KMS-11 (cell line): ENCODE measurements around the gene OR6J1.

Experiments
- H2AFZ ChIP-seq: fragments of 200-600 bp; sonication (generic); 2 replicates; pipeline ENCODE4 v1.6.1; 2016; ENCODE audit warnings: antibody characterized with exemption, mixed run types, low read depth
- H3K27ac ChIP-seq: fragments of 200-600 bp; sonication (generic); 2 replicates; pipeline ENCODE4 v1.6.1; 2016; ENCODE audit warnings: mild to moderate bottlenecking, mixed run types
- H3K27me3 ChIP-seq: fragments of 200-600 bp; sonication (generic); 2 replicates; pipeline ENCODE4 v1.6.1; 2017; ENCODE audit warnings: mild to moderate bottlenecking, low read depth, mixed run types, moderate library complexity; ENCODE audit not compliant: insufficient read depth
- H3K36me3 ChIP-seq: fragments of 200-600 bp; sonication (generic); 2 replicates; pipeline ENCODE4 v1.6.1; 2017; ENCODE audit warnings: mild to moderate bottlenecking, mixed run types; ENCODE audit not compliant: insufficient read depth
- H3K4me1 ChIP-seq: fragments of 200-600 bp; sonication (generic); 2 replicates; pipeline ENCODE4 v1.6.1; 2016; ENCODE audit warnings: mild to moderate bottlenecking, low read depth, mixed run types; ENCODE audit not compliant: poor library complexity, severe bottlenecking
- H3K4me2 ChIP-seq: fragments of 200-600 bp; sonication (generic); 2 replicates; pipeline ENCODE4 v1.7.0; 2016; ENCODE audit warnings: mild to moderate bottlenecking, mixed run types
- H3K4me3 ChIP-seq: fragments of 200-600 bp; sonication (generic); IDR thresholded peaks from 2 replicates; pipeline ENCODE4 v1.6.1; 2017; ENCODE audit warnings: low read depth, low read length, mixed read lengths; ENCODE audit not compliant: insufficient read depth
- H3K79me2 ChIP-seq: fragments of 200-600 bp; sonication (generic); 2 replicates; pipeline ENCODE4 v1.6.1; 2016; ENCODE audit warnings: low read depth, mixed run types; ENCODE audit not compliant: insufficient read depth
- H3K9ac ChIP-seq: fragments of 200-600 bp; sonication (generic); 2 replicates; pipeline ENCODE4 v1.6.1; 2016; ENCODE audit warnings: mild to moderate bottlenecking, mixed run types
- H4K20me1 ChIP-seq: fragments of 200-600 bp; sonication (generic); 2 replicates; pipeline ENCODE4 v1.6.1; 2016; ENCODE audit warnings: mild to moderate bottlenecking, mixed run types; ENCODE audit not compliant: insufficient read depth
- TF ChIP-seq, protein P1 (sequence below): fragments of 200-600 bp; sonication (generic); conservative IDR thresholded peaks from 2 replicates; pipeline ENCODE4 v1.6.1; 2017; ENCODE audit warnings: low read depth, mild to moderate bottlenecking, antibody characterized with exemption, low read length, moderate library complexity, mixed read lengths

OR6J1 gene

DNA sequence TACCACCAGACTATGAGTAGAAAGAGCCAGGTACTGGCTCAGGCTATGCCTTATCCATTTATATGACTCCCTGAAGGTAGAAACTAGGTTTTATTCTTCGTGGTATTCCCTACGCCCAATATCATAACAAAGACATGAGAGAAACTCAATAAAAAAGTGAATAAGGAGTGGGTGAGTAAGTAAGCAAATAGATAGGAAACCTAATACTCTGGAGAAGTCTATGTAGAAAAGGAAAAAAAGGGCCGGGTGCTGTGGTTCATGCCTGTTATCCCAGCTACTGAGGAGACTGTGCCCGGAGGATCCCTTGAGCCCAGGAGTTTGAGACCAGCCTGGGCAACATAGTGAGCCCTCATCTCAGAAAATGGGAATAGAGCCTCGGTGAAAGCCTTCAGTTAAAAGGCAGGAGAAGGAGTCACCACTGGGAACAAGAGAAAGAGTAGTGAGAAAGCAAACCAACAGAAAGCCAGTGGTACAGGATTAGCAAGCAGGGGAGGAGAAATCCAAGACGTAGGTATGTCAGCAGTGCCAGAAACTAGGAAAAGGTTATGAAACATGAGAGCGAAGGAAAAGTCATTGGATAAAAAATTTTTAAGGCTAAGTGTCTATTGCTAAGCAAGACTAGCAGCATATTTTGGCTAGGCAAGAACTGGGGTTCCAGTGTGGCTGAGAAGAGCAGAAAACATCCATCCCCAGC, 6.0 kb upstream of the OR6J1 start:
- H3K27me3 ChIP-seq: no peaks in the 10 kb centered on the region
- H3K9ac ChIP-seq: peak overlapping the region; percentile 40; the same call in 1 of the 2 replicates
- peak overlapping the region; percentile 72 for H3K4me2 ChIP-seq
- H2AFZ ChIP-seq: no peak overlapping the region
- no peaks in the 10 kb centered on the region for H4K20me1 ChIP-seq
- H3K36me3 ChIP-seq: no peaks in the 10 kb centered on the region
- TF ChIP-seq, protein P1, sequence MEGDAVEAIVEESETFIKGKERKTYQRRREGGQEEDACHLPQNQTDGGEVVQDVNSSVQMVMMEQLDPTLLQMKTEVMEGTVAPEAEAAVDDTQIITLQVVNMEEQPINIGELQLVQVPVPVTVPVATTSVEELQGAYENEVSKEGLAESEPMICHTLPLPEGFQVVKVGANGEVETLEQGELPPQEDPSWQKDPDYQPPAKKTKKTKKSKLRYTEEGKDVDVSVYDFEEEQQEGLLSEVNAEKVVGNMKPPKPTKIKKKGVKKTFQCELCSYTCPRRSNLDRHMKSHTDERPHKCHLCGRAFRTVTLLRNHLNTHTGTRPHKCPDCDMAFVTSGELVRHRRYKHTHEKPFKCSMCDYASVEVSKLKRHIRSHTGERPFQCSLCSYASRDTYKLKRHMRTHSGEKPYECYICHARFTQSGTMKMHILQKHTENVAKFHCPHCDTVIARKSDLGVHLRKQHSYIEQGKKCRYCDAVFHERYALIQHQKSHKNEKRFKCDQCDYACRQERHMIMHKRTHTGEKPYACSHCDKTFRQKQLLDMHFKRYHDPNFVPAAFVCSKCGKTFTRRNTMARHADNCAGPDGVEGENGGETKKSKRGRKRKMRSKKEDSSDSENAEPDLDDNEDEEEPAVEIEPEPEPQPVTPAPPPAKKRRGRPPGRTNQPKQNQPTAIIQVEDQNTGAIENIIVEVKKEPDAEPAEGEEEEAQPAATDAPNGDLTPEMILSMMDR: no peak
- H3K27ac ChIP-seq: peak overlapping the region; percentile 78; the same call in 1 of the 2 replicates
- no peak overlapping the region for H3K4me3 ChIP-seq
- peaks cover 63% of the 10 kb centered on the region for H3K4me1 ChIP-seq
- H3K79me2 ChIP-seq: no peaks in the 10 kb centered on the region

DNA sequence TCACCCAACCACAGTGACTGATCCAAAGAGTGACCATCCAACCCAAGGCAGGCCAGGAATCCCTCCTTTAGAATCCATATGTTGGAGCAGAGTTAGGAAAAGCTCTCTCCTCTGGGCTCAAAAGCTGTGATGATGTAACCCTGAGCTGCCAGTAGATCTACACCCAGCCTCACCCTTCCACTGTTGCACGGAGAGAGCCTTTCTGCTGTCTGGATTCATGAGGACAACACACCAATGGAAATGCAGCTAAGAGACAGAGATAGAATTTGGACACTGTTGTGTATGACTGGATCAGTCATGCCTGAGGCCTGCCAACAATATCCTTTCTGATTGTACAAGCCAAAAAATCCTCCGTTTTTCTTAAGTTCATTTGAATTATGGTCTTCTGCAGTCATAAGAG, 4.4 kb upstream of the OR6J1 start:
- no peaks in the 10 kb centered on the region for H3K79me2 ChIP-seq

DNA sequence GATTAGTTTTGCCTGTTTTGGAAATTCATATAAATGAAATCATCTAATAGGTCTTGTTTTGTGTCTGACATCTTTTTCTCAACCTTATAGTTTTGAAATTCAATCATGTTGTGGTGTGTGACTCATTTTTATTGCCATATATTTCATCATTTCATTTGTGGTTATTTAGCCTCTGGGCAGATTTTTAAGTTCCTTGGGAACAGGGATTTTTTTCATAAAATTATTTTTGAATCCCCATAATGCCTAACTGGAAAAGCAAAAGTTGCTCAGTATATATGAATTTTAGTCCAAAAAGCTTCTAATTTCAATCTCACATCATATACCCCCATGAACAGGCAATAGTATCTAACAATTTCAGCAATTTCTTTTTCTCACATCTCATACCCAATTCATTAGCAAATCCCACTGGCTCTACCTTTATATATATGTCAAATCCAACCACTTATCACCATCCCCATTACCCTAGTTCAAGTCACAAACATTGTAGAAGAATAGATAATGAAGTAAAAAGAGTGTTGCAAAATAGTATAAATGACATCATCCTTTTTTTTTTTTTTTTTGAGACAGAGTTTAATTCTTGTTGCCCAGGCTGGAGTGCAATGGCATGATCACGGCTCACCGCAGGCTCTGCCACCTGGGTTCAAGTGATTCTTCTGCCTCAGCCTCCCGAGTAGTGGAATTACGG, 2.6 kb upstream of the OR6J1 start:
- H3K36me3 ChIP-seq: no peaks in the 10 kb centered on the region
- no peak overlapping the region for H2AFZ ChIP-seq
- TF ChIP-seq, protein P1: no peak
- peaks cover 41% of the 10 kb centered on the region for H3K4me1 ChIP-seq
- H3K9ac ChIP-seq: no peak overlapping the region
- no peaks in the 10 kb centered on the region for H4K20me1 ChIP-seq
- H3K27ac ChIP-seq: no peak overlapping the region
- no peaks in the 10 kb centered on the region for H3K27me3 ChIP-seq
- H3K4me3 ChIP-seq: no peak overlapping the region
- H3K79me2 ChIP-seq: no peaks in the 10 kb centered on the region
- no peak overlapping the region for H3K4me2 ChIP-seq

More for the DNA sequence above, 4.4 kb upstream of the OR6J1 start:
- Histone ChIP-seq H3K4me3 (no peak overlapping the region), H3K27me3 (no peaks in the 10 kb centered on the region), H3K9ac (no peak overlapping the region), H3K4me2 (no peak overlapping the region), H3K27ac (no peak overlapping the region), H2AFZ (no peak overlapping the region), H3K36me3 (no peaks in the 10 kb centered on the region), H4K20me1 (no peaks in the 10 kb centered on the region), H3K4me1 (peaks cover 59% of the 10 kb centered on the region)
- TF ChIP-seq, protein P1: no peak

DNA sequence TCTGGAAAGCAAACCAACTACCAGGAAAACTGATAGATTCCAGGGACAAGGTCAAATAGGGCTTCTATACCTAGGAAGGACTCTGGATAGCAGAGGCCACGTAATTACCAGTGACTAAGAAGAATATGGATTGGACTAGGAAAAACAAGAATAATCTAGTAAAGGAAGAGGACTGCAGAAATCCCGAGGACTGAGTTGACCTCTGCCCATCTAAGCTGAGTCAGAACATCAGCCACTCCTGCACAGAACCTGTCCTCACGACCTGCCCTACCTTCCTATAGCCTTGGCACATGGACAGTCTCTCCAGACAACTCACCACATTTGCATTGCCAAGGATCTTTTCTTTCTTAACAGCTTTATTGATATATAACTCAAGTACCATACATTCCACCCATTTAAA, 2.3 kb downstream of the OR6J1 start:
- no peaks in the 10 kb centered on the region for H3K79me2 ChIP-seq
- no peaks in the 10 kb centered on the region for H3K36me3 ChIP-seq
- H3K4me3 ChIP-seq: no peak overlapping the region
- H4K20me1 ChIP-seq: no peaks in the 10 kb centered on the region
- H3K9ac ChIP-seq: no peak overlapping the region
- no peak overlapping the region for H2AFZ ChIP-seq
- no peak overlapping the region for H3K27ac ChIP-seq
- H3K4me1 ChIP-seq: peaks cover 16% of the 10 kb centered on the region
- no peak overlapping the region for H3K4me2 ChIP-seq
- no peaks in the 10 kb centered on the region for H3K27me3 ChIP-seq
- TF ChIP-seq, protein P1: no peak
